HG03039 (cell line): ENCODE measurements around the gene URAD.
"Not testable (repeated sequence)": the region's sequence is repeated elsewhere in the genome, so short reads cannot be mapped to it uniquely, and the experiment has no call there.

Source experiments
- ATAC-seq: cut with Tn5 transposase; IDR thresholded peaks from one replicate; pipeline ENCODE4 v1.9.1; 2021; ENCODE audit warnings: mild to moderate bottlenecking, moderate library complexity; ENCODE audit not compliant: unreplicated experiment

The URAD gene

DNA sequence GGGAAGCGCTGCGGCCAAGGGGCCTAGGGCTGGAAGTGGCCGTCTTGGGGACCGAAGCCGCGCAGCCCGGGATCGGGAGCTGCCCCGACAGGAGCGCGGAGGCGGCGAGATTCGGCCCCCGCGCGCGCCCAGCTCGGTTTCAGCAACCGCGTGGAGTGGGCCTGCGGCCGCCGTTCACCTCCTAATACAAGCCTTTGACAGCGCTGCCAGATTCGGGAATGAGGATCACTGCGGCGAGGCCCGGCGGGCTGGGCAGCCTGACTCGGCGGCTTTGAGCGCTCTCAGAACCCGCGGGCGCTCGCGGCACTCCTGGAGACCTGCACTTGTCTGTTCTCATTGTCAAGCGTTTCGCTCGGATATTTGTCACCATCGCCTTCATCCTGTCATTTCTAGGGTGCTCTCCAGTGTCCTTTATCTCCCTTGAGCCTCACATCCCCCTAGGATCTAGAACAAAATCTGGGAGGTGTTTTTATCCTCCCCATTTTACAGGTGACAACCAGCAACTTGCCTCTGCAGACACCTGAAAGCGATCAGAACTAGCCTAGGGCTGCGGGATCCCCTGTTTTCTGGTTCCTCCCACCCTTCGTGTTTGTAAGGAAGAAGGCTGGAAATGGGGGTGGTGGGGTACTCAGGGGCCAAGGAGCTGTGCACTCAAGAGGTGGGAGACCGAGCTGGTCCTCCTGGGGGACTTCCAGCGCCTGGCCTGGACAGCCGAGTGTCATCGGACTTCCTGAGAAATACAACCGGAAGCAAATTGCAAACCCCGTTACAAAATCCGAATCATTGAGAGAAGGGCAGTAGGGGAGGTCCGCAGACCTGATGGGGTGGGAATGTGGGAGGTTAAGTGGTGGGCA is 17.9 kb downstream of the URAD start:
- ATAC-seq: no peak

DNA sequence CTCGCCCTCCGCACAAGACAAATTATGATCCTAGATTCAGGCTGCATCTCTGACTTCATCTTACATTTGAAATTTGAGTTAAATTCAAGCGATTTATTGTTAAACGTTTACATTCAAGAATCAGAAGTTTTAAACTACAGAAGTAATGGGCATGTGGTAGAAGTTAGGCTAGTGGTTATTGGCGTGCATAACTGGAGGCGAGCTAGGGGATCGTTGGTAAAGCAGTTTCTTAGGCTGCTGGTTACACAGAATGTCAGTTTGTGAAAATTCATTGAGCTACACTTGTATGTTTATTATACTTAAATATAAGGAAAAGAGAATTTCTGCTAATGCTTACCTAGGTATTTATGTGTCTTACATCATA is 18.6 kb downstream of the URAD start:
- ATAC-seq: no peak

DNA sequence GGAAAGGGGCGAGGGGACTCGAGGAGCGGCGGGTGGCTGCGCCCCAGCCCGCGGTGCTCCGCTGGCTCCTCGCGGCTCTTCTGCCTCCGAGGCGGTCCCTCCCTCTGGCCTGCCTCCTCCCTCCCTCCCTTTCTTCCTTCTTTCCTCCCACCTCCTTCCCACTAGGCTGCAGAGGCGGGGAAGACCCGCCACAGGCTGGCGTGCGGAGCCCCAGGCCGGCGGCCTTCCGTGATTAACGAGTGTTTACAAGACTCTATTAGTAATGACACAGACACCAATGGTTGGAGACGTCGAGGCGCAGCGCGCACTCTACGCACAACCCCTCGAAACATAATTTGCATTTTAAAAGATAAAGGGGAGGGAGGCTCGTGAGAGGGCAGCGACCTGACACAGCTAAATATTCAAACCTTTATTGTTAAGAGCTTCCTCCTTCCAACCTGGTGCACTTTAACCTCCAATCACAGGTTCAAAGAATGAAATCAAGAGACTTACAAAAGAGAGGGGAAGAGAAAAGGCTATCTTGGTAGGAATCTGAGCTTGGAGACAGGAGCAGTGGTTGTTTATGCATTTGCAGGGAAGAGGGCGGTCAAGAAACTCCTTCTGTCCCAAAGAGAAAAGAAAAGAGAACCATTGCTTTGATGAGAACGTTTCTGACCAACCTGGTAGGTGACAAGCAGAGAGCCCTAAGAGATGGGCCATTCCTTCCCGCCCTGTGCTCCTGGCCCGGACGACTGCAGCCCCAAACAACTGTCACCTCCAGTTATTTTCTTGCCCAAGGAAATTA is 19.2 kb downstream of the URAD start, which contains the start of gene CDX2:
Gene CDX2 (minus strand): TSS at position 234 of the 784 bp plus-strand sequence. CDS start 309 bp downstream, outside the sequence.
- no peak for ATAC-seq

GRCh38 chr13:27968316-27969081 is 20.0 kb downstream of the URAD start:
- ATAC-seq: no peak

DNA sequence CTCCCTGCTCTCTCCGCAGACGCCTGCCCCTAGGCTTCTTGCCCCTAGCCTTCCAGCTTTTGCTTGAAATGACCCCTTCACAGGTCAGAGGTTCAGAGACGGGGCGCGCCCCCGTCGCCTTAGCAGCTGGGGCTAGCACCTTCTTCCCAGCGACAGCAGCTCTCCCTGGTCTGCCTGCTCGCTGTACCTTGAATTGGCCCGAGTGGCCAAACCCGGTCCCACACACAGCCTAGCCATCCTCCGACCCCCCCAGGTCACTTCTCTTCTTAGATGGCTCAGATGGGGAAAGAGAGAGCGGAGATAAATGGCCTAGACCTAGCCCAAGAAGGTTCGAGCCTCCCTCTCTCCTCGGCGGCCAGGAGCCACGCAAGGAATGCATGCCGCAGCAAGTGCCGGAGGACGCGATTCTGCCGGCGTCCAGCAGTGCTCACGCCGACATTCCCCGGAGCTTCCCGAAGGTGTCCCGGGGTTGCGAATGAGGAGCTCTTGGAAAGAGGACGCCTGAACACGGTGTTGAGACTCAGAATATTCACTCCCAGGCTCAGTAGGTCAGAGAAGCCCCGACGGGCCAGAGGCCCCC is 20.7 kb downstream of the URAD start:
- no peak for ATAC-seq

DNA sequence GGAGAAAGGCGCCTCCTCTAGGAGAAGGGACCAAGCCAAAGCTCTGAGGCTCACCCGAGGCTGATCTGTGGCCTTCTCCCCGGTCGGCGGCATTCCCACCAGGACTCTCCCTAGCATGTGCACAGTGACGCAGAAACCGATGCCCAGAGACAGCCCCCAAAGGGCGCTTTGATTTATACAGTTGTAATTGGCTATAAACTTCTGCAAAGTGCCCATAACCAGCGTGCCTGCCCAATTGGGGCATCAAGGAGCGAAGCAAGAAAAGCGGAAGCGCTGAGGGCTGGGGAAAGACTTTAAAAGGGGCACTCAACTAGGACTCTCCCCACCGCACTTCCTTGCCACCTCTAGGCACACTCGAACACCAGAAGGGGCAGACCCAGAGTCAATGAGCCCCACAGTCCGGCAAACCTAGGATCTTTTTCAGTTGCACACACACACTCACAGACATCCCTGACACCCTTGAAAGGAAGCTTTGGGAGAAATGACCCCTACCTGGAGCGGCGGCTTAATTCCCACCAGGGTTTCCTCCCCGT is 21.2 kb downstream of the URAD start:
- no peak for ATAC-seq

DNA sequence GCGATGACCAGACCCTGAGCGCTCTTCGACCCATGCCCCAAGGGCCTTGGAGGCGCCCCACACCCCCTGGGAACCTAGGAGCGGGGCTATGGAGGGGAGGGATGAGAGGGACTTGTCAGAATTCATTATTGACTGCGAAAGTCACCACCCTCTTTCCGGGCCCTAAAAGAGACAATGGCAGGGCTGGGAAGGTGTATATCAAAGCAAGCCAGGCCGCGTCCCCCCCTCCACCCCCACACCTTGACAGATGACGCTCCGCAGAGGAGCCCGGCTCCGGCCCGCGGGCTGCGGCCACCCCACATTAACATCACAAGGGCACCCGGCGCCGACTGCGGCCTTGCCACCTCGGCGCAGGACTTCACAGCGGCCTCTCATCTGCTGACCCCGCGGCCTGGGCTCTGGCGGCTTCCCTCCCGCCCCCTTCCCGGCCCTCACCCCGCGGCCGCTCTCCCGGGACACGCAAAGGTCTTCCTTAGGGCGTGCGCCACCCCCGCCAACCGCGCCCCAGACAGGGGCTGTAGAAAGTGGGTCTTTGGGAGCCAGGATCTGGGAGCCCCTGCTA is 21.8 kb downstream of the URAD start:
- ATAC-seq: no peak

GRCh38 chr13:27965740-27966640 is 22.5 kb downstream of the URAD start:
- ATAC-seq: no peak

DNA sequence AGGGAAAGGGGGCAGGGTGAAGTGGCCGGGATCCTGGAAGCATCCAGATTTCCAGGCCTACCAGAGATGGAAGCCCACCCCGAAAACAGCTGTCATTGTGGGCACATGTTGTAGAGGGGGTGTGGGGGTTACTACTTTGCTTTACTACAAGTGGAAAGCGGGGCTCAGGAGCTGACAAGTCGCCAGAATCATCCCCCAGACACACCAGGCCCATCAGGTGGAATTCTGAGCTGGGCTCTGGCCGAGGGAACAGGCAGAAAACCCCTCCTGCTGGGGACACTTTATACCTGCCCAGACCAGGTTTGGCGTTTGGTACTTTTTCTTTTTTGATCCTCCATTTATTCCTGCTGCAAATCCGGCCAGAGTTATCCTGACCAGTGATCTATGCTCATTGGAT is 23.2 kb downstream of the URAD start:
- ATAC-seq: no peak

GRCh38 chr13:27964741-27965323 is 23.7 kb downstream of the URAD start:
- no peak for ATAC-seq

DNA sequence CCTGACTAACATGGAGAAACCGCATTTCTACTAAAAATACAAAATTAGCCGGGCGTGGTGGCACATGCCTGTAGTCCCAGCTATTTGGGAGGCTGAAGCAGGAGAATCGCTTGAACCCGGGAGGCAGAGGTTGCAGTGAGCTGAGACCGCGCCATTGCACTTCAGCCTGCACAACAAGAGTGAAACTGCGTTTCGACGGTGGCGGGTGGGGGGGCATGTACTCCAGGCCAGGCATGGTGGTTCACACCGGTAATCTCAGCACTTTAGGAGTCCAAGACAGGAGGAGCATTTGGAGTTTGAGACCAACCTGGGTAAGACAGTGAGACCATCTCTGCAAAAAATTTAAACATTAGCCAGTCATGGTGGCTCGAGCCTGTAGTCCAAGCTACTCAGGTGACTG is 24.3 kb downstream of the URAD start:
- ATAC-seq: not testable (repeated sequence)

- ATAC-seq: no peak
These were observed 25.0 kb downstream of the URAD start for GRCh38 chr13:27963491-27963890.

DNA sequence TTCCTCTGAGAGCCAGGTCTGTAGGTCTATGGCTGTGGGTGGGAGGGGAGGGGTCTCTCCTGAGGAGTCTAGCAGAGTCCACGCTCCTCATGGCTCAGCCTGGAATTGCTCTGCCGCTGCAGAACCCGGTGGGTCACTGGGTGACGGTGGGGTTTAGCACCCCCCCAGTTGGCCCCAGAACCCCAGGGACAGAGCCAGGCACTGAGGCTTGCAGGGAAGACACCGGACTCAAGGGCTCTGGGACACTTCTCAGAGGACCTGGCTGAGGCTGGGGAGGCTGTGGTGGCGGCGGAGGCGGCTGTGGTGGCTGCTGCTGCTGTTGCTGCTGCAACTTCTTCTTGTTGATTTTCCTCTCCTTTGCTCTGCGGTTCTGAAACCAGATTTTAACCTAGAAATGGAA is 25.5 kb downstream of the URAD start:
- no peak for ATAC-seq

- ATAC-seq: no peak
These were observed 26.2 kb downstream of the URAD start for GRCh38 chr13:27962128-27962841.

DNA sequence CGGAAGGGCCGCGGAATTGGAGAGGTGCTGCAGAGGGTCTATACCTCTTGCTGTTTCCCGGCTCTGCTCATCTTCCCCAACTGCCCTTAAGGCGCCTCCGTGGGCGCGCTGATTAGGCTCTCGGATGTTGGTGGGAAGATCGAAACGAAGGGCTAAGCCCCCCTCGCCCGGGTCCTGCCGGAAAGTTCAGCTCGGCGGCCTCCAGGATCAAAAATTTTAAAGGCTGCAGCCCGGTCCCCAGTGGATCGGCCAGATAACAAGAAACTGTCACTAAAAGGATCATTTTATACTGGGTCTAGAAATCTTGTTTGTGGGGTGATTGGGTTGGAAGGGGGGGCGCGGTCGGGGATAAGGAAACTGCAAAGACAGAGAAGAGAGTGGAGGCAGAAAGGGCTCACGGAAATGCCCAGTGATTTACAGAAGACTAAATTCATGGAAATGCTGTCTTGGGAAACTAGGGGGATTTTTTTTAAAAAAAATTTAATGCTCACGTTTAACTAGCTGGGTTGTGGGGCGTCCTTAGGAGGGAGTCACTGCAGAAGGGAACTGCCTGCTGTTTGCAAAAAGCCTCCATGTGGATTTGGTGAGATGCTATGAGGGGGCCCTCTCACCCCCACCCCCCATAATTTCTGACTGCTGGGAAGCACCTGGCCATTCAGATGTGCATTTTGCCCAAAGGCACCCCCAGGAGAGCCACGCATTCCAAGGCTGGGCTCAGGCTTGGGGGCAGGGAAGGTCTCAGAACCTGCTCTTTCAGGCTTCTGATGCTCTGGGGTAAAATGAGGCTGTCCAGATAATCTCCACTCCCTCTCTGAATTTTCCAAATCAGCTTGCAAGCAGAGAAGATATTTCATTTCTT is 27.0 kb downstream of the URAD start:
- ATAC-seq: no peak

GRCh38 chr13:27960362-27961226 is 27.9 kb downstream of the URAD start:
- ATAC-seq: no peak

- no peak for ATAC-seq
These were observed 28.5 kb downstream of the URAD start for GRCh38 chr13:27959976-27960361.
